ENCODE measurements around the gene RYR3.

RYR3 gene

DNA sequence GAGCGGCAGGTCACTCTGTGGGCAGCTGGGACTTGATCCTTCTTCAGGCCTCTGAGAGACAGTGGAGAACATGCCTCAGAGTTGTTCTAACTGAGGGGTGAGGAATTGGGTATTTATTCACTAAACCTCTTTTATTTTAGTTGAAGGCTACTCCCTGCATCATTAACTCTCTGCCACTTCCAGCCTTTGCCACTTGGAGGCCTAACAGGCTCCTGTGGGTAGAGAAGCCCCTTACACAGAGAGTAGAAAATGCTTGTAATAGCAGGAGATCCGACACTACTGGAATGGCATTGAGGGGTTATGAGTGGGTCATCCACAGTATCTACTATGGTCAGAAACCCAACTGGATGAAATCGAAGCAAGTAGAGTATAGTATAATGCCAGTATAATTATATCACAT, 81.7 kb downstream of the RYR3 start (continued):
- TF ChIP-seq HOXC10 (CRISPR knock-in tag; IDR thresholded peaks at IDR 0.05) = no peak
- TF ChIP-seq, protein P1, sequence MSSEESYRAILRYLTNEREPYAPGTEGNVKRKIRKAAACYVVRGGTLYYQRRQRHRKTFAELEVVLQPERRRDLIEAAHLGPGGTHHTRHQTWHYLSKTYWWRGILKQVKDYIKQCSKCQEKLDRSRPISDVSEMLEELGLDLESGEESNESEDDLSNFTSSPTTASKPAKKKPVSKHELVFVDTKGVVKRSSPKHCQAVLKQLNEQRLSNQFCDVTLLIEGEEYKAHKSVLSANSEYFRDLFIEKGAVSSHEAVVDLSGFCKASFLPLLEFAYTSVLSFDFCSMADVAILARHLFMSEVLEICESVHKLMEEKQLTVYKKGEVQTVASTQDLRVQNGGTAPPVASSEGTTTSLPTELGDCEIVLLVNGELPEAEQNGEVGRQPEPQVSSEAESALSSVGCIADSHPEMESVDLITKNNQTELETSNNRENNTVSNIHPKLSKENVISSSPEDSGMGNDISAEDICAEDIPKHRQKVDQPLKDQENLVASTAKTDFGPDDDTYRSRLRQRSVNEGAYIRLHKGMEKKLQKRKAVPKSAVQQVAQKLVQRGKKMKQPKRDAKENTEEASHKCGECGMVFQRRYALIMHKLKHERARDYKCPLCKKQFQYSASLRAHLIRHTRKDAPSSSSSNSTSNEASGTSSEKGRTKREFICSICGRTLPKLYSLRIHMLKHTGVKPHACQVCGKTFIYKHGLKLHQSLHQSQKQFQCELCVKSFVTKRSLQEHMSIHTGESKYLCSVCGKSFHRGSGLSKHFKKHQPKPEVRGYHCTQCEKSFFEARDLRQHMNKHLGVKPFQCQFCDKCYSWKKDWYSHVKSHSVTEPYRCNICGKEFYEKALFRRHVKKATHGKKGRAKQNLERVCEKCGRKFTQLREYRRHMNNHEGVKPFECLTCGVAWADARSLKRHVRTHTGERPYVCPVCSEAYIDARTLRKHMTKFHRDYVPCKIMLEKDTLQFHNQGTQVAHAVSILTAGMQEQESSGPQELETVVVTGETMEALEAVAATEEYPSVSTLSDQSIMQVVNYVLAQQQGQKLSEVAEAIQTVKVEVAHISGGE (tag by site-specific recombination; conservative IDR thresholded peaks at IDR 0.05; ENCODE audit: low read depth) = no peak
- no peak for TF ChIP-seq ZNF658 (tag by site-specific recombination; IDR thresholded peaks at IDR 0.05)
- no peak for TF ChIP-seq ZNF416 (tag by site-specific recombination; IDR thresholded peaks at IDR 0.05)

DNA sequence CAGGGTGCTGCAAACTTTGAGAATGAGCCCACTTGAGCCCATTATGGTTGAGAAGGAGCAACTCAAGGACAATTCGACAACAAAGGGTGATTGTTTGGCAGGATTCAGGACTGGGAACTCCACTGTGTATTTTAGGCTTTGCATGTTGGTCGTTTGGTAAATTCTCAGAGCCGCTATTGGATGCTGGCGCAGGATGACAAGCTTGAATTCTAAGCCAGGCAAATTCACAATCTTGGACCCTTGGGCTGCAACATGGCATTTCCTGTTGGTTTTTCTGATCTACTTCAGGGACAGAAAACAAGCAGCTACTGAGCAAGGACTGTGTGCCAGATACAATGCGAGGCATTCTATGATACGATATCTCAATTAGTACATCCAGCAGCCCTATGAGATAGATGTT, 82.8 kb downstream of the RYR3 start:
- Histone ChIP-seq H3K27ac (ENCODE audit: extremely low read depth, low read depth, low read length) (no peak overlapping the region), H3K9me3 (ENCODE audit: control insufficient read depth, insufficient read depth, low read depth, low read length) (no peaks in the 10 kb centered on the region), H3K36me3 (ENCODE audit: control insufficient read depth in 2 of 2, insufficient read depth in 1 of 2, low read length in 2 of 2) (no peaks in the 10 kb centered on the region), H3K4me1 (ENCODE audit: control insufficient read depth, insufficient read depth, low read length) (no peaks in the 10 kb centered on the region), H3K4me3 (ENCODE audit: low read depth, low read length) (no peak overlapping the region)
- ChIA-PET CTCF (no interaction called here), POLR2A (no interaction called here)
- no peak for TF ChIP-seq ZFP3 (tag by site-specific recombination; IDR thresholded peaks at IDR 0.05; ENCODE audit: low read depth)
- no peak for TF ChIP-seq RBAK (tag by site-specific recombination; IDR thresholded peaks at IDR 0.05)
- TF ChIP-seq ZNF792 (tag by site-specific recombination; IDR thresholded peaks at IDR 0.05) = no peak
- no peak for TF ChIP-seq ZNF544 (tag by site-specific recombination; IDR thresholded peaks at IDR 0.05)
- no peak for TF ChIP-seq ZNF221 (tag by site-specific recombination; IDR thresholded peaks at IDR 0.05; ENCODE audit: borderline replicate concordance)
- TF ChIP-seq ZNF274 (IDR thresholded peaks at IDR 0.05; ENCODE audit: low read length) = no peak
- TF ChIP-seq ZNF274 (tag by site-specific recombination; IDR thresholded peaks at IDR 0.05; ENCODE audit: borderline replicate concordance) = no peak
- TF ChIP-seq, protein P2, sequence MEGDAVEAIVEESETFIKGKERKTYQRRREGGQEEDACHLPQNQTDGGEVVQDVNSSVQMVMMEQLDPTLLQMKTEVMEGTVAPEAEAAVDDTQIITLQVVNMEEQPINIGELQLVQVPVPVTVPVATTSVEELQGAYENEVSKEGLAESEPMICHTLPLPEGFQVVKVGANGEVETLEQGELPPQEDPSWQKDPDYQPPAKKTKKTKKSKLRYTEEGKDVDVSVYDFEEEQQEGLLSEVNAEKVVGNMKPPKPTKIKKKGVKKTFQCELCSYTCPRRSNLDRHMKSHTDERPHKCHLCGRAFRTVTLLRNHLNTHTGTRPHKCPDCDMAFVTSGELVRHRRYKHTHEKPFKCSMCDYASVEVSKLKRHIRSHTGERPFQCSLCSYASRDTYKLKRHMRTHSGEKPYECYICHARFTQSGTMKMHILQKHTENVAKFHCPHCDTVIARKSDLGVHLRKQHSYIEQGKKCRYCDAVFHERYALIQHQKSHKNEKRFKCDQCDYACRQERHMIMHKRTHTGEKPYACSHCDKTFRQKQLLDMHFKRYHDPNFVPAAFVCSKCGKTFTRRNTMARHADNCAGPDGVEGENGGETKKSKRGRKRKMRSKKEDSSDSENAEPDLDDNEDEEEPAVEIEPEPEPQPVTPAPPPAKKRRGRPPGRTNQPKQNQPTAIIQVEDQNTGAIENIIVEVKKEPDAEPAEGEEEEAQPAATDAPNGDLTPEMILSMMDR (tag by site-specific recombination; IDR thresholded peaks at IDR 0.05) = no peak
- no peak for TF ChIP-seq ZNF843 (tag by site-specific recombination; IDR thresholded peaks at IDR 0.05)
- TF ChIP-seq, protein P3, sequence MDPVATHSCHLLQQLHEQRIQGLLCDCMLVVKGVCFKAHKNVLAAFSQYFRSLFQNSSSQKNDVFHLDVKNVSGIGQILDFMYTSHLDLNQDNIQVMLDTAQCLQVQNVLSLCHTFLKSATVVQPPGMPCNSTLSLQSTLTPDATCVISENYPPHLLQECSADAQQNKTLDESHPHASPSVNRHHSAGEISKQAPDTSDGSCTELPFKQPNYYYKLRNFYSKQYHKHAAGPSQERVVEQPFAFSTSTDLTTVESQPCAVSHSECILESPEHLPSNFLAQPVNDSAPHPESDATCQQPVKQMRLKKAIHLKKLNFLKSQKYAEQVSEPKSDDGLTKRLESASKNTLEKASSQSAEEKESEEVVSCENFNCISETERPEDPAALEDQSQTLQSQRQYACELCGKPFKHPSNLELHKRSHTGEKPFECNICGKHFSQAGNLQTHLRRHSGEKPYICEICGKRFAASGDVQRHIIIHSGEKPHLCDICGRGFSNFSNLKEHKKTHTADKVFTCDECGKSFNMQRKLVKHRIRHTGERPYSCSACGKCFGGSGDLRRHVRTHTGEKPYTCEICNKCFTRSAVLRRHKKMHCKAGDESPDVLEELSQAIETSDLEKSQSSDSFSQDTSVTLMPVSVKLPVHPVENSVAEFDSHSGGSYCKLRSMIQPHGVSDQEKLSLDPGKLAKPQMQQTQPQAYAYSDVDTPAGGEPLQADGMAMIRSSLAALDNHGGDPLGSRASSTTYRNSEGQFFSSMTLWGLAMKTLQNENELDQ (tag by site-specific recombination; IDR thresholded peaks at IDR 0.05; ENCODE audit: low read depth) = no peak
- TF ChIP-seq ZNF169 (tag by site-specific recombination; IDR thresholded peaks at IDR 0.05) = no peak
- TF ChIP-seq ZNF132 (tag by site-specific recombination; IDR thresholded peaks at IDR 0.05; ENCODE audit: borderline replicate concordance) = no peak
- no peak for TF ChIP-seq ZNF610 (tag by site-specific recombination; IDR thresholded peaks at IDR 0.05; ENCODE audit: borderline replicate concordance)
- TF ChIP-seq ZNF654 (tag by site-specific recombination; IDR thresholded peaks at IDR 0.05; ENCODE audit: low read depth) = no peak
- no peak for TF ChIP-seq GLI2 (tag by site-specific recombination; IDR thresholded peaks at IDR 0.05; ENCODE audit: borderline replicate concordance, low read depth)

Measured in HEK293 (cell line).